ENCODE measurements around the gene LMX1A.

GRCh38 chr1:165354739-165355138 is 1.8 kb downstream of the LMX1A start:
- no peak for TF ChIP-seq CTCF (conservative IDR thresholded peaks at IDR 0.05; ENCODE audit: low read depth, low read length)
- no peak for TF ChIP-seq EZH2 (IDR thresholded peaks at IDR 0.05; ENCODE audit: borderline replicate concordance, low read depth, low read length, poor library complexity, severe bottlenecking)
